GM18951 (cell line): ENCODE data around the gene CIB2.
"Not testable (repeated sequence)": the region's sequence is repeated elsewhere in the genome, so short reads cannot be mapped to it uniquely, and the experiment has no call there.

ENCODE experiments used
- POLR2A ChIP-seq: IDR thresholded peaks from 4 replicates; pipeline ENCODE4 v1.6.1; 2011; ENCODE audit warnings: mild to moderate bottlenecking; ENCODE audit not compliant: insufficient read length, insufficient read depth; ENCODE audit errors: extremely low read depth
- in situ Hi-C: fragments of 300-500 bp; cut with MboI; formaldehyde crosslinking; loops from one replicate; pipeline ENCODE4 v1.12.0; 2022; ENCODE audit warnings: low sequenced_read_pairs, mixed read lengths, inconsistent platforms; ENCODE audit not compliant: unreplicated experiment

Gene CIB2

DNA sequence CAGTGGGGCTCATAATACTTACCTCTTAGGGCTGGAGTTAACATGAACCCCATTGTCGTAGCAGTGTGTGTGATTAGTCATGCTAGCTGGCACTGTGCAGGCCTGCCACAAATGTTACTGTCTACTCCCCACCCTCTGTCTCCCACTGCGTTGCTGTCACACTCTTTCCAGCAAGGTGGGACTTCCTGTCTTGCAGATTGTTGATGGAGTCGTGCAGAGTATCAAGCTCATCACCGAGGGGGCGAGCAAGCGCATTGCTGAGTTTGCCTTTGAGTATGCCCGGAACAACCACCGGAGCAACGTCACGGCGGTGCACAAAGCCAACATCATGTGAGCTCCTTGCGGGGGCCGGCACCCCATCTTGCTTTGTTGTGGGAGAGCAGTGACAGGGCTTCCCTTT, 30.8 kb upstream of the CIB2 start:
- in situ Hi-C loops, result no loop called here
- TF ChIP-seq POLR2A, result no peak

DNA sequence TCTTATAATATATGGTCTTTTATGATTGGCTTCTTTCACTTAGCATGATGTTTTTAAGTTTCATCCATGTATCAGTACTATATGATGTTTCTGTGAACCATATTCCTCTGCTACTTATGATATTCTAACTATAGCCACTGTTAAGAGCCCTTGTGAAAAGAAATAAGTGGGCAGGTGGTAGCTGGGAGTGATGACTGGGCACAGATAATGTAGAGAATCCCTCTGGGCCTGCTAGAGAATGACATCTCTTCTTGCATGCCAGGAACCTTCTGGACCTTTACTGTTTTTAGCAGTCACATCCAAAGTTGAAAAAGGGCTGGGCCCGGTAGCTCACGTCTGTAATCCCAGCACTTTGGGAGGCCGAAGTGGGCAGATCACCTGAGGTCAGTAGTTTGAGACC, 28.1 kb upstream of the CIB2 start:
- no peak for TF ChIP-seq POLR2A
- in situ Hi-C loops, result no loop called here

DNA sequence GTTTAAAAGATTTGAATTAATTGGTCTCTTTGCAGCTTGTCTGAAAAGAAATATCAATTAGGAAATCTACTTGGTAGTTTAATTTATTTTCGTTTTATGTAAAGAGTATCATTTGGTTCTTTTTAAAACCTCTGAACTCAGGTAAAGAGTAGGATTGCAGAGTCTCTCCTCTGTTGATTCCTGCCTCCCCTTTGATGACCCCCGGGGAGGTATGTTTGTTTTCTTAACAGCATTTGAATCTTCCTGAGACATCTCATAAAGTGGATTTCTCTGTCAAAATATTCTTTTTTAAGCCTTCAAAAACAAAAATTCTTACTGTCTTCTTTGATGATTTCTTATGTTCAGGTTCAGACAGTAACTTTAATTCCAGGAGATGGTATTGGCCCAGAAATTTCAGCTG, 26.0 kb upstream of the CIB2 start:
- in situ Hi-C loops, result no loop called here
- no peak for TF ChIP-seq POLR2A

DNA sequence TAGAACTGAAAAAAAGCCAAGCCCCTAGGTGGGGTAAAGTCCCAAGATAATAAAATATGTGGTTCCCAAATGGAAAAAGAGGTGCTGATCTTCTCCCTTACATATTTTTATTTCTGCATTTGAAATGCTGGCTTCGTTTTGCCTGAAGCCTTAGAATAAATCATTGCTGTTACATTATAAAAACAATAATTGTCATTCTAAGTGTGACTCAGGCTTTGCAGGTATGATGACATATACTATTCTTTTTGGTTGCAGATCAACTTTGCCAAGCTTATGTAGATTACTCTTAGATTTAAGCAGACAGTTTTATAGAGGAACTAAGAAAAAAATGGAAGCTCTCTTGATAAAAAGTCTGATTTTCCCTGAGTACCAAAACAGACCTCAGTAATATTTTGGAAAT, 25.4 kb upstream of the CIB2 start:
- TF ChIP-seq POLR2A, result no peak
- in situ Hi-C loops, result no loop called here

DNA sequence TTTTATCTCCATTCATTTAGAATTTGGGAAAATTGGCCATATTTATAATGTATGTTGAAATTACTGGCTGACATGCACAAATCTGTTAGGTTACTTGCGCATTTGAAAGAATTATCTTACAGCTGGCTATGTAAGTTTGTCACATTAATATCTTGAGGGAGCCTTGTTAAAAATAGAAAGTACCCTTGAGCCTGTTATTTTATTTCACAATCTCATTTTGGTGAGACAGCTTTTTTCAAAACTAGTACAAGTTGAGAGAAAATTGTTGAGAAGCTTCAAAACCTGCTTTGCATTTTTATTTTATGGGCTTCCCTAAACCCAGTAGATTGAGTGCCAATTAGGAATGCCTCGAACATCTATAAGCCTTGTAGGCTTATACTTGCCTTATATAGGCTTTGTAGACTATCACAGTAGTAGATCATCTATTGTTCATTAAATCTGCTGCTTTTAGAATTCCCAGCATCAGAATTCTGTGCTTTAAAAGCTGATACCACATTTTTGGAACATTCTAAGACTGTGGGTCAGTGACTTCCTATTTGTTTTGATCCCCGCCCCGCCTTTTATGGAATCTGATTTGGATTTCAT, 24.2 kb upstream of the CIB2 start:
- in situ Hi-C loops, result no loop called here
- TF ChIP-seq POLR2A, result no peak

DNA sequence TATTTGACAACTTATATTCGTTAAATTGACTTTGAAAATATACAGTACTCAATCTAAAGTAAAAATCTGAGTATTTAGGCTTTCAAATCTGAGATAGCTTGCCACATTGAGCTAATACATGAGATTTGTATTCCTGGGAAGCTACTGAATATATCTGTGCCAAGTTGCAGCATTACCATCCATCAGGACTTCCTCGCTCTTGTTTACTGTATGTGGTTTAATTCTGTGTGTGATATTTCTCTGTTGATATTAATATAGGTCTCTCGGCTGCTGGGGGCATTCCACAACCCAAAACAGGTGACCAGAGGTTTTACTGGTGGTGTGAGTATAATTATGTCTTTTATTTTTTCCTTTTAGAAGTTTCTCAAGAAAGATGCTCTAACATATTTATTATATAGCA, 23.7 kb upstream of the CIB2 start:
- in situ Hi-C loops, result no loop called here
- no peak for TF ChIP-seq POLR2A

DNA sequence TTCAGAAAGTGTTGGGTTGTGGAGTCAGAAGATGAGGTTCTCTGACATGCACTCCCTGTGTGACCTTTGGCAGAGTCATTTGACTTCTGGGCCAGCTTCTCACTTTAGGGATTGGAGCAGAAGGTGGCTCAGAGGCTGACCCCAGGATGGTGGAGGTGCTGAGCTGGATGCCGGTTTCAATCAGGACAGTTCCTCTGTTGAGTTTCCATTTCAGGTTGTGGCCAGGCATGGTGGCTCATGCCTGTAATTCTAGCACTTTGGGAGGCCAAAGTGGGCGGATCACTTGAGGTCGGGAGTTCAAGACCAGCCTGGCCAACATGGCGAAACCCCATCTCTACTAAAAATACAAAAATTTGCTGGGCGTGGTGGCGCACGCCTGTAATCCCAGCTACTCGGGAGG, 19.8 kb upstream of the CIB2 start:
- in situ Hi-C loops, result not testable (repeated sequence)

DNA sequence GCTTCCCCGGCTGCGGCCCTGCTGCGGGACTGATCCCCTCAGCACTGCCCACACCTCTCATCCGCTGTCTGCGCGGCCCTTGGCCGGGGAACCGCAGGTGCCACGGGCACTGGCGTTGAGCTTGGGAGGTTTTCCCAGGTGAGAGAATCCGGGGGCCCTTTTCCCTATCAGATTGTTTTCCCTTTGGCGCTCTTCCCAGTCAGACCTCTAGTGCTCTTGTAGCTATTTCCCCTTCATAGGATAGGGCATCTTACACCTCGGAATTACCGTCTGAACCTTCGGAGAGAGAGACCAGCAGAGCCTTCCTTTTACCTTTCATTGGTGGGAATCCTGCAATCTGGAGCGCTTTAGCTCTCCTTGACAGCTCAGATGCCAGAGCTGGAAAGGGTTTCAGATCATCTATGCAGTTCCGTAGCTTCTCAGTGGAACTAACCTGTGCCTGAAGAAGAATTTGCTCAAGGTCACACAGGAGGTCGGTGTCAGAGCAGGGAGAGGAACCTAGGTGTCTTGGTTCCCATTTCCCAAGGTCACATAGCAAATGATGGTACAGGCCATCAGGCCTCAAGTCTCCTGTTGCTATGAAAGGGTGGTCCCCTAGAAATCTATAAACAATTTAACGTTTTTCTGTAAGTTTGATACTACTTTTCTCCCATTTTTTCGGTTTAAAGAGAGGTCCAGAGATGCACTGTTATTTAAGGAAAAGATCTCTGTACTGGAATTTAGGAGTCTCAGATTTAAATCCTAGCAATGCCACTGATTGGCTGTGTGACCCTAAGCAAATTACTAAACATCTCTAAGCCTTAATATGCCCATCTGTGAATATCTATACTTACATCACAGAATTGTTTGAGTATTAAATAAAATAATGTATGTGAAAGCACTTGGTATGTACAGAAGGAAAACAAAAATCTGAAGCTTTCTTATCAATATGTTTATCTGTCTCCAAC, 18.8 kb upstream of the CIB2 start:
- in situ Hi-C loops, result no loop called here
- TF ChIP-seq POLR2A, result no peak

DNA sequence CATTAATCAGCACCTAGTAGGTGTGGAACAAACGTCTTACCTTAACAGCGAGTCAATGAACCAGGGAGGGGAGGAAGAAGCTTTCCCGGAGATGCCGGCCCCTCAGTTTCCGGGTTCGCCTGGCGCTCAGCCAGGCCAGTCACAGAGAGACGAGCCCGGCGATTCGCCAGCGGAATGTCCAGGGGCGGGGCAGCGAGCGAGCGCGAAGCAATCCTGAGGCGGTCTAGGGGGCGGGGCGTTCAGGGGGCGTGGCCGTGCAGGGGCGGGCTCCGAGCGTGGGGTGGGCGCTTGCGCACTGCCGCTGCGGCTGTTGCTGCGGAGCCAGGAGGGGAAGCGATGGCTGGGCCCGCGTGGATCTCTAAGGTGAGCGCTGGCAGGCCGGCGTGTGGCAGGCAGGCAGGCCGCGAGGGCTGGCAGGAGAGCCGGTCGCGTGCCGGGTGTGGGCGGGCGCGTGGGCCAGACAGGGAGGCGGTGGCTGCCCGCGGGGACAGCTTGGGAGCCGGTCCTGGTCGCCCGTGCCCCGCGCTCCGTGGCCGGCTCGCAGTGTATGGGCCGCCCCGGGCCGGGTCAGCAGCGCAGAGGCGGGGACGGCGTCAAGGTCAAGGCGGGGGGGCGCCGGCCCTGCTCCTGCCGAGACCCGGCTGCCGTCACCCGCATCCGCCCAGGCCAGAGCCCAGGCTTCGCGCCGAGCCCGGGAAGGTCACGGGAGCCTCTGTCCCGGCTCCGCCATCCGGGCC, 18.0 kb upstream of the CIB2 start, which contains the start of gene IDH3A:
Gene IDH3A (plus strand): TSS at position 295 of the 737 bp plus-strand sequence. CDS start 42 bp downstream, at position 337.
- in situ Hi-C loops, result no loop called here
- TF ChIP-seq POLR2A, result peak; percentile 82

DNA sequence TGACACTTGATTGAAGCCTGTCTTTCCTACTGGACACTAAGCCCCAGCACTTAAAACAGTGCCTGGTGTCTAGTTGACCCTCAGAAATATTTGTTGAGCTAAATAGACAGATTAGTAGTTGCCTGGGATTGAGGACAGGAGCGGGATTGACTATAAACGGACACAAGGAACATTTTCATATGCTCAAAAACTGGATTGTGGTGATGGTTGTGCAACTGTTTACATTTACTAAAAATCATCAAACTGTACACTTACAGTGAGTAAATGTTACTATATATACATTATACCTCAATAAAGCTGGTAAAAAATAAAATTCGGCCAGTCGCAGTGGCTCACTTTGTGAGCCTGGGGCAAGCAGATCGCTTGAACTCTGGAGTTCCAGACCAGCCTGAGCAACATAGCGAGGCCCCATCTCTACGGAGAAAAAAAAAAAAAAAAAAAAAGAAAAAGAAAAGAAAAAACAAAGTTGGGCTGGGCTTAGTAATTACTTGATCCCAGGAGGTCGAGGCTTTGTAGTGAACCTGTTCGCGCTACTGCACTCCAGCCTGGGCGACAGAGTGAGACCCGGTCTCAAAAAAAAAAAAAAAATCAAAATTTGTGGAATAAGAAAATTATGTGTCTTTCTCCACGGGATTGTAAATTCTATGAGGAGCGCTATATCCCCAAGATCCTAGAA, 17.3 kb upstream of the CIB2 start:
- in situ Hi-C loops, result no loop called here
- TF ChIP-seq POLR2A, result no peak

DNA sequence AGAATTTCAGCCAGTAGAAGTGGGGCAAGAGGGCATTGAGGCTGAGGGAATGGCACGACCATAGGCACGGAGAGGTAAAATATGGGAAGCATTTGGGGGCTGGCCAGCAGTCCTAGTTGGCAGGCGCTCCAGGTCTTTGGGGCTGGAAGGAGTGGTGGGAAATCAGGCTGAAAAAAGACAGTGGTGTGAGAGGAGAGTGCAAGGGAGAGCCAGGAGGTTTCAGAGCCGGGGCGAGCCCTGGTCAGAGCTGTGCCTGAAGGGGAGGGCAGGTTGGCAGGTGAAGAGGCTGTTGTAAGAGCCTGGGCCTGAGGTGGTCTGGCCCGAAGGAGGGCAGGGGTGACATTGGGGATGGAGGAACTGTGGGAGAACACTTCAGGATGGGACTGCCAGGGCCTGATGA, 16.3 kb upstream of the CIB2 start:
- in situ Hi-C loops, result no loop called here
- TF ChIP-seq POLR2A, result no peak

DNA sequence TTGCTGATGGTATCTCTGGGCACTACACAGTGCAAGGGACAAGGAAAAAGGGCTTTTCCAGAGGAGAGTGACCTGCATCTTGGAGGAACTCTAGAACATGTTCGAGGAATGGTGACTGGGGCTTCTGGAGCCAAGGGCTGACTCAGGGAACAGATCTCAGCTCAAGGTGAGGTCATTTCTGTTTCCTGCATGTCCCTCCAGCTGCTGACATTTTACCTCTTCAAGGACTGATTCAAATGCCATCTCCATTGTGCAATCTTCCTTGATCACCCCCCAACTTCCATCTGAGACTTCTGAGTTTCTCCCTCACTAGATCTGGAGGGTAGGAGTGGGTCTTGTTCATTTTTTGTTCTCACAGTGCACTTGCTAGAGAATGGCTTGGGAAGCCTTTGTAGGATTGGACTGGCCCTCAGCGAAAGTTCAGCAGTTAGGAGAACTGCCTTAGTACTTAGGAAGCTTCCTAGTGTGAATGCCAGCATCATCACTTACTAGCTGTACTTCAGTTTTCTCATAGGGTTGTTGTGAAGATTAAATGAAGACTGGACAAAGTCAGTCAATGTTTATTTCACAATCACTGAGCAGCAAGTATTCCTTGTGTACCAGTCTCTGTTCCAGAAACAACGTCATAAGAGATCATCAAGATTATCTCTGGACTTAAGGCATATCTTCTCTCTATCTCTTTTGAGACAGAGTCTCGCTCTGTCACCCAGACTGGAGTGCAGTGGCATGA, 15.3 kb upstream of the CIB2 start:
- TF ChIP-seq POLR2A, result no peak
- in situ Hi-C loops, result no loop called here
